KMS-11 (cell line): Measurements from ENCODE around the gene RFTN1.

ENCODE experiments used
- H2AFZ ChIP-seq: fragments of 200-600 bp; sonication (generic); 2 replicates; pipeline ENCODE4 v1.6.1; 2016; ENCODE audit warnings: antibody characterized with exemption, mixed run types, low read depth
- H3K27ac ChIP-seq: fragments of 200-600 bp; sonication (generic); 2 replicates; pipeline ENCODE4 v1.6.1; 2016; ENCODE audit warnings: mild to moderate bottlenecking, mixed run types
- H3K27me3 ChIP-seq: fragments of 200-600 bp; sonication (generic); 2 replicates; pipeline ENCODE4 v1.6.1; 2017; ENCODE audit warnings: mild to moderate bottlenecking, low read depth, mixed run types, moderate library complexity; ENCODE audit not compliant: insufficient read depth
- H3K36me3 ChIP-seq: fragments of 200-600 bp; sonication (generic); 2 replicates; pipeline ENCODE4 v1.6.1; 2017; ENCODE audit warnings: mild to moderate bottlenecking, mixed run types; ENCODE audit not compliant: insufficient read depth
- H3K4me1 ChIP-seq: fragments of 200-600 bp; sonication (generic); 2 replicates; pipeline ENCODE4 v1.6.1; 2016; ENCODE audit warnings: mild to moderate bottlenecking, low read depth, mixed run types; ENCODE audit not compliant: poor library complexity, severe bottlenecking
- H3K4me2 ChIP-seq: fragments of 200-600 bp; sonication (generic); 2 replicates; pipeline ENCODE4 v1.7.0; 2016; ENCODE audit warnings: mild to moderate bottlenecking, mixed run types
- H3K4me3 ChIP-seq: fragments of 200-600 bp; sonication (generic); IDR thresholded peaks from 2 replicates; pipeline ENCODE4 v1.6.1; 2017; ENCODE audit warnings: low read depth, low read length, mixed read lengths; ENCODE audit not compliant: insufficient read depth
- H3K79me2 ChIP-seq: fragments of 200-600 bp; sonication (generic); 2 replicates; pipeline ENCODE4 v1.6.1; 2016; ENCODE audit warnings: low read depth, mixed run types; ENCODE audit not compliant: insufficient read depth
- H3K9ac ChIP-seq: fragments of 200-600 bp; sonication (generic); 2 replicates; pipeline ENCODE4 v1.6.1; 2016; ENCODE audit warnings: mild to moderate bottlenecking, mixed run types
- H4K20me1 ChIP-seq: fragments of 200-600 bp; sonication (generic); 2 replicates; pipeline ENCODE4 v1.6.1; 2016; ENCODE audit warnings: mild to moderate bottlenecking, mixed run types; ENCODE audit not compliant: insufficient read depth
- TF ChIP-seq, protein P1 (sequence below): fragments of 200-600 bp; sonication (generic); conservative IDR thresholded peaks from 2 replicates; pipeline ENCODE4 v1.6.1; 2017; ENCODE audit warnings: low read depth, mild to moderate bottlenecking, antibody characterized with exemption, low read length, moderate library complexity, mixed read lengths

Gene RFTN1

GRCh38 chr3:16392717-16393116 lies 120.8 kb downstream of the RFTN1 start:
- Histone ChIP-seq H3K36me3 (no peaks in the 10 kb centered on the region), H3K4me2 (no peak overlapping the region), H4K20me1 (no peaks in the 10 kb centered on the region), H3K9ac (no peak overlapping the region), H3K27ac (no peak overlapping the region), H3K4me3 (no peak overlapping the region), H2AFZ (no peak overlapping the region), H3K4me1 (peaks cover 4% of the 10 kb centered on the region), H3K27me3 (no peaks in the 10 kb centered on the region), H3K79me2 (no peaks in the 10 kb centered on the region)
- TF ChIP-seq, protein P1, sequence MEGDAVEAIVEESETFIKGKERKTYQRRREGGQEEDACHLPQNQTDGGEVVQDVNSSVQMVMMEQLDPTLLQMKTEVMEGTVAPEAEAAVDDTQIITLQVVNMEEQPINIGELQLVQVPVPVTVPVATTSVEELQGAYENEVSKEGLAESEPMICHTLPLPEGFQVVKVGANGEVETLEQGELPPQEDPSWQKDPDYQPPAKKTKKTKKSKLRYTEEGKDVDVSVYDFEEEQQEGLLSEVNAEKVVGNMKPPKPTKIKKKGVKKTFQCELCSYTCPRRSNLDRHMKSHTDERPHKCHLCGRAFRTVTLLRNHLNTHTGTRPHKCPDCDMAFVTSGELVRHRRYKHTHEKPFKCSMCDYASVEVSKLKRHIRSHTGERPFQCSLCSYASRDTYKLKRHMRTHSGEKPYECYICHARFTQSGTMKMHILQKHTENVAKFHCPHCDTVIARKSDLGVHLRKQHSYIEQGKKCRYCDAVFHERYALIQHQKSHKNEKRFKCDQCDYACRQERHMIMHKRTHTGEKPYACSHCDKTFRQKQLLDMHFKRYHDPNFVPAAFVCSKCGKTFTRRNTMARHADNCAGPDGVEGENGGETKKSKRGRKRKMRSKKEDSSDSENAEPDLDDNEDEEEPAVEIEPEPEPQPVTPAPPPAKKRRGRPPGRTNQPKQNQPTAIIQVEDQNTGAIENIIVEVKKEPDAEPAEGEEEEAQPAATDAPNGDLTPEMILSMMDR = no peak

DNA sequence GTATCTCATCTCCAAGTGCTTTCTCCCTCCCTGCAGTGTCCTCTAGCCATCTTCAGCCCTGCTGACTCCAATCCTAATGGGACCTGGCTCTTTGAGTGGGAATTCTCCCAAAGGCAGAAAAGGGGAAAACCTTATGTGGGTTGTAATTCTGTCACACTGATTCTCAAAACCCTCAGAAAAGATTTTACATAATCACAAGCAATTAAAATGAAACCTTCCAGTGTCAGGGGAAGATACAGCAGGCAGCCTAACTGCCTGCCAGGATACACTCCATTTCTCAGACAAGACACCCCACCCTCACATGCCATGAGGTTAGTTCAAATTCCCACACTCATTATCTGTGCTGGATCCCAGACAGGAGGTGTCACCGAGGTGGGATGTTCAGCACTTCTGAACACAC lies 121.4 kb downstream of the RFTN1 start:
- Histone ChIP-seq H3K9ac (no peak overlapping the region), H3K79me2 (no peaks in the 10 kb centered on the region), H3K4me3 (no peak overlapping the region), H2AFZ (no peak overlapping the region), H3K27ac (no peak overlapping the region), H4K20me1 (no peaks in the 10 kb centered on the region), H3K27me3 (no peaks in the 10 kb centered on the region), H3K4me1 (peaks cover 4% of the 10 kb centered on the region), H3K4me2 (no peak overlapping the region), H3K36me3 (no peaks in the 10 kb centered on the region)
- TF ChIP-seq, protein P1 = no peak

GRCh38 chr3:16390581-16390980 lies 122.9 kb downstream of the RFTN1 start:
- Histone ChIP-seq H3K9ac (no peak overlapping the region), H3K27me3 (no peaks in the 10 kb centered on the region), H3K36me3 (no peaks in the 10 kb centered on the region), H3K4me1 (no peaks in the 10 kb centered on the region), H3K4me3 (no peak overlapping the region), H3K27ac (no peak overlapping the region), H3K79me2 (no peaks in the 10 kb centered on the region), H2AFZ (no peak overlapping the region), H3K4me2 (no peak overlapping the region), H4K20me1 (no peaks in the 10 kb centered on the region)
- TF ChIP-seq, protein P1 = no peak

DNA sequence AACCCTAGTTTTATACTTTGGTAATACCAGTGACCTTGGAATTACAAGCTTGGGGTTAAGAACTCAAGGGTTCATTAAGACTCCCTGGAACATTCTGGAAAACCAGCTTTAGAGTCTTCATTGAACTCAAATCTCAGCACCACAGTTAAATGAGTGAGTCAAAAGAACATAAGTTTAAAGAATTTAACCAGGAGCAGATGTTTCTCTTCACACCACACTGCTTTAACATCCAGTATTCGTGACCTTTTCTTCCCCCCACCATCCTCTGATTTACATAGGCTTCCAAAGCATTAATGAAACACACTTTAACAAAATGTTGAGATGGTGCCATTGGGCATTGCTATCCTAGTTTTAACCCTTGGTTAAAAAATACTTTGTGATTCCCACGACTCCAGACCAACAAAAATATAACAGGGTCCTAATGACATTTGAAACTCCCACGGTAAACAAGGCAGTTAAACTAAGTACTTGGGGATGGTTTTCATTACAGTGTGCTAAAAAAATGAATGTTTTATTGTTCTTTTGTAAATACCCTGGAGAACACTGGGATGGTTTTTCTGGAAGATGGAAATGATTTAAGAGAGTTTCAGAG lies 124.6 kb downstream of the RFTN1 start:
- Histone ChIP-seq H3K27ac (no peak overlapping the region), H2AFZ (no peak overlapping the region)
- TF ChIP-seq, protein P1 = no peak

More for the DNA sequence above, 124.6 kb downstream of the RFTN1 start:
- H3K4me1 ChIP-seq = no peaks in the 10 kb centered on the region
- H3K4me3 ChIP-seq = no peak overlapping the region
- no peaks in the 10 kb centered on the region for H3K27me3 ChIP-seq
- no peaks in the 10 kb centered on the region for H4K20me1 ChIP-seq
- H3K36me3 ChIP-seq = no peaks in the 10 kb centered on the region
- H3K4me2 ChIP-seq = no peak overlapping the region
- H3K9ac ChIP-seq = no peak overlapping the region
- H3K79me2 ChIP-seq = no peaks in the 10 kb centered on the region
